ENCODE results near the gene PRKAR1A. TPM values are rescaled to one million over a fixed set of nuclear protein-coding genes. Genes with fewer than 3 reads are reported as not detected.
"Not testable (repeated sequence)": the region's sequence is repeated elsewhere in the genome, so short reads cannot be mapped to it uniquely, and the experiment has no call there.

The PRKAR1A gene
- total and polyA plus RNA-seq, 2 experiments from 2014 or later, result 301 to 473 TPM

GRCh38 chr17:68512960-68513474, 787 bp downstream of the PRKAR1A start:
- DNase-seq (ENCODE audit: low read depth in 1 of 2, low spot score in 1 of 2), result peak; percentile 36 to 67
- Histone ChIP-seq H3K27ac (peak overlapping the region; percentile 97), H3K9me3 (ENCODE audit: low read depth) (no peaks in the 10 kb centered on the region), H3K4me1 (ENCODE audit: low read depth) (peaks cover 31% of the 10 kb centered on the region), H3K27me3 (no peaks in the 10 kb centered on the region), H3K4me3 (peak overlapping the region; percentile 91), H3K36me3 (peaks cover 21% of the 10 kb centered on the region)
- TF ChIP-seq, protein P1, sequence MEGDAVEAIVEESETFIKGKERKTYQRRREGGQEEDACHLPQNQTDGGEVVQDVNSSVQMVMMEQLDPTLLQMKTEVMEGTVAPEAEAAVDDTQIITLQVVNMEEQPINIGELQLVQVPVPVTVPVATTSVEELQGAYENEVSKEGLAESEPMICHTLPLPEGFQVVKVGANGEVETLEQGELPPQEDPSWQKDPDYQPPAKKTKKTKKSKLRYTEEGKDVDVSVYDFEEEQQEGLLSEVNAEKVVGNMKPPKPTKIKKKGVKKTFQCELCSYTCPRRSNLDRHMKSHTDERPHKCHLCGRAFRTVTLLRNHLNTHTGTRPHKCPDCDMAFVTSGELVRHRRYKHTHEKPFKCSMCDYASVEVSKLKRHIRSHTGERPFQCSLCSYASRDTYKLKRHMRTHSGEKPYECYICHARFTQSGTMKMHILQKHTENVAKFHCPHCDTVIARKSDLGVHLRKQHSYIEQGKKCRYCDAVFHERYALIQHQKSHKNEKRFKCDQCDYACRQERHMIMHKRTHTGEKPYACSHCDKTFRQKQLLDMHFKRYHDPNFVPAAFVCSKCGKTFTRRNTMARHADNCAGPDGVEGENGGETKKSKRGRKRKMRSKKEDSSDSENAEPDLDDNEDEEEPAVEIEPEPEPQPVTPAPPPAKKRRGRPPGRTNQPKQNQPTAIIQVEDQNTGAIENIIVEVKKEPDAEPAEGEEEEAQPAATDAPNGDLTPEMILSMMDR (IDR thresholded peaks at IDR 0.05; ENCODE audit: low read depth, low read length), result no peak

DNA sequence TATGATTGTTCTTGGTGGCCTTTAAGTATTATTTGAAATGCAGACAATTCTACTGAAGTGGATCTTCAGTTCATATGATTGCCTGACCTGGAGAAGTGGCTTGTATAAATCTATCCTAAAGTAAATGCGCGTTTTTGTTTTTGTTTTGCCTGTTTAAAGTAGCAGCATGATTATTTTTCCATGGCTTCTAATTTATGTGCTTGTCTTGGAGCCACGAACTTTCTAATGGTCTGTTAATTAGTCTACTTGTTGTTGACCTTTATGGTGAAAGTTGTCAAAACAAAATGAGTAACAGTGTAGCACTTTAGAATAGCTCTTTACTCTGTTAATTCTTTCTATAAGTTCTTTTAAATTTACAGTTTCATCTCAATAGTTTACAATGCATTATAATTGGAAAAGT, 1.7 kb downstream of the PRKAR1A start:
- Histone ChIP-seq H3K36me3 (peaks cover 21% of the 10 kb centered on the region), H3K27me3 (no peaks in the 10 kb centered on the region), H3K27ac (peak overlapping the region; percentile 97), H3K4me1 (ENCODE audit: low read depth) (peaks cover 31% of the 10 kb centered on the region), H3K4me3 (peak overlapping the region; percentile 91), H3K9me3 (ENCODE audit: low read depth) (no peaks in the 10 kb centered on the region)
- TF ChIP-seq, protein P1 (IDR thresholded peaks at IDR 0.05; ENCODE audit: low read depth, low read length), result no peak
- DNase-seq (ENCODE audit: low read depth in 1 of 2, low spot score in 1 of 2), result no peak

DNA sequence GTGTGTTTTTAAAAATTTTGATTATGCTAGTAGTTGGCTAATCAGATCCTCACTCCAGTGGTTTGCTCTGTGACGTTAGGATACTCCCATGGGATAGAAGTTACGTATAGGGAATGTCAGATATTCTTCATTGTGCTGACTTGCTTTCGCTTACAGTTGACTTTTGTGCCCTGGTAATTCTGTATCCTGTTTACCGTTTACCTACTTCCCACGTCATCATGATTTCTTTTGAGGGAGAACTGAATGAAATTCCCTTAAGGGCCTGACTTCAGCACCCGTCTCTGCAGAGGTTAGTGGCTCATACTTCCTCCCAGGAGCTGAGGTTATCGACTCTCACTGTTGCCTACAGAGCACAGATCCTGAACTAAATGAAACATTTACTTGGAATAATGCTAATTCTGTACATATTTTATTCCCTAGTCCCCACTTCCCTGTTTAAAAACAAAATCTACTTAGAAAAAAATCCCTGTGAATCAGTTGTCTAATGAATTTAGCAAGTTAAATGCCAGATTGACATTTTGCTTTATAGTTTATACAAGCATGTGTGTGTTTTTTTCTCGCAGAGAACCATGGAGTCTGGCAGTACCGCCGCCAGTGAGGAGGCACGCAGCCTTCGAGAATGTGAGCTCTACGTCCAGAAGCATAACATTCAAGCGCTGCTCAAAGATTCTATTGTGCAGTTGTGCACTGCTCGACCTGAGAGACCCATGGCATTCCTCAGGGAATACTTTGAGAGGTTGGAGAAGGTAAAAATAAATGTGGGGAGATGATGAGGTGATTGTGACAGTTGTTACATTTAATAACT, 2.8 kb downstream of the PRKAR1A start:
- Histone ChIP-seq H3K4me1 (ENCODE audit: low read depth) (peaks cover 30% of the 10 kb centered on the region), H3K27ac (peak overlapping the region; percentile 14), H3K36me3 (peaks cover 21% of the 10 kb centered on the region), H3K27me3 (no peaks in the 10 kb centered on the region), H3K4me3 (peak overlapping the region; percentile 91), H3K9me3 (ENCODE audit: low read depth) (no peaks in the 10 kb centered on the region)
- TF ChIP-seq, protein P1 (IDR thresholded peaks at IDR 0.05; ENCODE audit: low read depth, low read length), result no peak
- DNase-seq (ENCODE audit: low read depth in 1 of 2, low spot score in 1 of 2), result peak; percentile 26 to 93

DNA sequence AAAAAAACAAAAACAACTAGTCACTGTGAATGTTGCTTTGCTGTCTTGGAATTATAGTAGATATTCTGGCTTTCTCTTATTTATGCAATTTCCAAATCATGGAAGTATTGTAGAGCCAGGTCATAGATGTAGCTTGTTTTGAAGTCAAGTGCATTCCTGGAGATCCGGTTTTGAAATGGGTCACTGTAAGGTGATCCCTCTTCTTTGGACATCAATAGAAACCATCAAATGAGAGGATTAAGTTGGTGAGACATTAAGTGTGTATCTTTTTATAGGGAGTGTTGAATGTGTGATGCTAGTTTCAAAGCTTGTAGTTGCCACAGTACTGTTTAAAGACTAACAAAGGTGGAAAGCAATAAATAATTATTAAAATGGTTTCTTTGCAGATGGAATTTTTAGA, 4.5 kb downstream of the PRKAR1A start:
- TF ChIP-seq, protein P1 (IDR thresholded peaks at IDR 0.05; ENCODE audit: low read depth, low read length), result no peak
- Histone ChIP-seq H3K36me3 (peaks cover 25% of the 10 kb centered on the region), H3K27ac (no peak overlapping the region), H3K4me3 (no peak overlapping the region), H3K4me1 (ENCODE audit: low read depth) (peaks cover 21% of the 10 kb centered on the region), H3K9me3 (ENCODE audit: low read depth) (no peaks in the 10 kb centered on the region), H3K27me3 (no peaks in the 10 kb centered on the region)
- DNase-seq (ENCODE audit: low read depth in 1 of 2, low spot score in 1 of 2), result no peak

DNA sequence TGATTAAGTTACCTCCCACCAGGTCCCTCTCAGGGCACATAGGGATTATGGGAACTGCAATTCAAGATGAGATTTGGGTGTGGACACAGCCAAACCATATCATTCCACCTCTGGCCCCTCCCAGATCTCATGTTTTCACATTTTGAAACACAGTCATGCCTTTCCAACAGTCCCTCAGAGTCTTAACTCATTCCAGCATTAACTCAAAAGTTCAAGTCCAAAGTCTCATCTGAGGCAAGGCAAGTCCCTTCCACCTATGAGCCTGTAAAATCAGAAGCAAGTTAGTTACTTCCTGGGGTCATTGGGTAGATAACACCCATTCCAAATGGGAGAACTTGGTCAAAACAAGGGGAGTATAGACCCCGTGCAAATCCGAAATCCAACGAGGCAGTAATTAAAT, 5.4 kb downstream of the PRKAR1A start:
- not testable (repeated sequence) for DNase-seq (ENCODE audit: low read depth in 1 of 2, low spot score in 1 of 2); H3K9me3 ChIP-seq (ENCODE audit: low read depth); H3K27me3 ChIP-seq; H3K4me3 ChIP-seq; H3K27ac ChIP-seq
- Histone ChIP-seq H3K4me1 (ENCODE audit: low read depth) (peaks cover 30% of the 10 kb centered on the region), H3K36me3 (peaks cover 33% of the 10 kb centered on the region)

Data from cardiac muscle cell (in vitro differentiated cells and primary cell).